Nucleus accumbens (tissue), 56 donors: Measurements from ENCODE around the gene ALG12.
A peak's percentile ranks its signal among the peaks of the same experiment; 100 is the strongest.

ENCODE experiments used
- DNase-seq, 56 donors: peaks; one replicate each; lab custom pipeline; 2025; lab: John Stamatoyannopoulos, UW

ALG12 gene

DNA sequence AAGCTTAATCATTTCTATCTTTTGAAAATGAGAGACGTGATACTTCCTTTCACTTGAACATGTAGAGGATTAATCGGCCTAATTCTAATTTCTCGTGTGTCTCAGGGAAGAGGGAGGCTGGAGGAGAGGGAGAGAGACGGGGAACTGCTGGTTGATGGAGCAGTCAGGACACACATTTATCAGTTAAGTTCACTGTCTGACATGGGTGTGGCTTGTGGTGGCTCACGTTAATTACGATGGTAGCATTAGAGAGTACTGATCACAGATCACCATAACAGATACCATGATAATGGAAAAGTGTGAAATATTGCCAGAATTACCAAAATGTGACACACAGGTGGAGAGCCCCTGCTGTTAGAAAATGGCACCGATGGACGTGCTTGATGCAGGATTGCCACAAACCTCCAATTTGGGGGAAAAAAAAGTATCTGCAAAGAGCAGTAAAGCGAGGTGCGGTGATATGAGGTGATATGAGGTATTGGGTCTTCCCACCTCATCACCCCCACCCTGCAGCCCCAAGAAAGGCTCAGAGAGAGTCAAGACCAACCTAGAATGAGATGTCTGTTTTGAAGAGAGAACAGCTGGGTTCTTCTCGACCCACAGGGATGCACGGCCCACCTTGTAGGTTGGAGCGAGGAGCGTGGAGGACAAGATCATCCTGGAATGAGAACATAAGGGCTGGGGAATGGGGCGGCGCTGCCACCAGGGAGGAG is 44.9 kb downstream of the ALG12 start:
- no peak for DNase-seq

DNA sequence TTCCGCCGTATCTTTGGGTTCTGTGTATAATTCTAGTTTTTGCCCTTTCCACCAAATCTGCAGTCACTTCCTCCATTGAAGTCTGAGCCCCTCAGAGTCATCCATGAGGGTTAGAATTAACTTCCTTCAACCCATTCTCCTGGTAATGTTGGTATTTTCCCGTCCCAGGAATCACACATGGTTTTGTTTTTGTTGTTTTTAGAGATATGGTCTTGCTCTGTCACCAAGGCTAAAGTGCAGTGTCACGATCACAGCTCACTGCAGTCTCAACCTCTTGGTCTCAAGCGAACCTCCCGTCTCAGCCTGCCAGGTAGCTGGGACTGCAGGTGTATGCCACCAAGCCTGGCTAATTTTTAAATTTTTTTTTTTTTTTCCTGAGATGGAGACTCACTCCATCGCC is 45.9 kb downstream of the ALG12 start:
- no peak for DNase-seq

DNA sequence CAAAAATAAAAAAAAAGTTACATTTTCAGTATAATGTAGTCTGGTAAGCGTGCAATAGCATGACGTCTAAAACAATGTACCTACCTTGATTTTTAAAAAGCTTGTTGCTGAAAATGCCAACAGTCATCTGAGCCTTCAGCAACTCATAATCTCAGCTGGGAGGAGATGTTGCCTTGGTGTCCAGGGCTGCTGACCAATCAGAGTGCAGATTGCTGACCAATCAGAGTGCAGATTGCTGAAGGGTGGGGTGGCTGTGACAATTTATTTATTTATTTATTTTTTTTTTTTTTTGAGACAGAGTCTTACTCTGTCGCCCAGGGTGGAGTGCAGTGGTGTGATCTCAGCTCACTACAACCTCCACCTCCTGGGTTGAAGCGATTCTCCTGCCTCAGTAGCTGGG is 46.8 kb downstream of the ALG12 start:
- no peak for DNase-seq

DNA sequence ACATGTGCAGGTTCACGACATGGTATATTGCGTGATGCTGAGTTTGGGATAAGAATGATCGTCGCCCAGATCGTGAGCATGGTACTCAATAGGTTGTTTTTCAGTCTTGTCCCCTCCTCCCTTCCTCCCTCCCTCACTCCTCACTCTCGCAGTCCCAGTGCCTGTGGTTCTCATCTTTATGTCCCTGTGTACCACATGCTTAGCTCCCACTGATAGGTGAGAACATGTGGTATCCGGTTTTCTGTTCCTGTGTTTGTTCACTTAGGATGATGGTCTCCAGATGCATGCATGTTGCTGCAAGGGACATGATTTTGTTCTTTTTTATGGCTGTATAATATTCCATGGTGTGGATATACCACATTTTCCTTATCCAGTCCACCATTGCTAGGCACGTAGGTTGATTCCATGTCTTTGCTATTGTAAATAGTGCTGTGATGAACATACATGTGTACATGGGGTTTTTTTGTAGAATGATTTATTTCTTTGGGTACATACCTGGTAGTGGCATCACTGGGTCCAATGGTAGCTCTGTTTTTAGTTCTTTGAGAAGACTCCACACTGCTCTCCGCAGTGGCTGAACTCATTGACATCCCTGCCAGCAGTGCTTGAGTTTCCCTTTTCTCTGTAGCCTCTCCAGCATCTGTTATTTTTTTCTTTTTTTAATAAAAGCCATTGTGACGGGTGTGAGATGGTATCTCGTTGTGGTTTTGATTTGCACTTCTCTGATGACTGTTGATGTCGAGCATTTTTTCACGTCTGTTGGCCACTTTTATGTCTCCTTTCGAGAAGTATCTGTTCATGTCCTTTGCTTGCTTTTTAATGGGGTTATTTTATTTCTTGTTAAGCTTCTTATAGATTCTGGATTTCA is 48.2 kb downstream of the ALG12 start:
- DNase-seq = no peak

DNA sequence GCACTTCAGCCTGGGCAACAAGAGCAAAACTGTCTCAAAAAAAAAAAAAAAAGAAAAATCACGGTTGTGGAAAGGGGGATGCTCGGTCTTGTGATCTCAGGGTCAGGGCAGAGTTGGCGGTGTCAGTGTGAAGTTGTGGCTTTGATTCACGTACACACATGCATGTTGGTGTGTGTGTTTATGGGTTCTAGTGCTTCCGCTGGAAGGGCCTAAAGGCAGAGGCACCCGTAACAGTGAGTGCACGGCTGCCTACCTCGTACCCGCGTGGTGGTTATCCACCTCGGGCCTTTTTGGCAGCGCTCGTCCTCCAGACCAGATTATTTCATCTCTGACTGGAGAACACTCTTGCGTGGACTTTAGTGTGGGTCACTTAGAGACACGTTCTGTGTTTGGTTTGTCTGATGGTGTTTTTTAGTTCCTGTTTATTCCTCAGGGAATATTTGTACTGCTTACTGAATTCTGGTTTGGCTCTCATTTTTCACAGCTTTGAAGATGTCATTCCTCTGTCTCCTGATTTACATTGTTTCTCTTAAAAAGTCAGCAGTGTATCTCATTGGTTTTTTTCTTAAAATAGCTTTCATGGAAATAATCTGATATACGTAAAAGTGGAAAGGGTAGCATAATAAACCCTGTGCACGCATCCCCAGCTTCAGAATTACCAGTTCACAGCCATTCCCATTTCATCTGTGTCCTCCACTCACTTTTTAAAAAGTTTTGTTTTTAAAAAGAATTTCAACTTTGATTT is 49.0 kb downstream of the ALG12 start:
- no peak for DNase-seq

DNA sequence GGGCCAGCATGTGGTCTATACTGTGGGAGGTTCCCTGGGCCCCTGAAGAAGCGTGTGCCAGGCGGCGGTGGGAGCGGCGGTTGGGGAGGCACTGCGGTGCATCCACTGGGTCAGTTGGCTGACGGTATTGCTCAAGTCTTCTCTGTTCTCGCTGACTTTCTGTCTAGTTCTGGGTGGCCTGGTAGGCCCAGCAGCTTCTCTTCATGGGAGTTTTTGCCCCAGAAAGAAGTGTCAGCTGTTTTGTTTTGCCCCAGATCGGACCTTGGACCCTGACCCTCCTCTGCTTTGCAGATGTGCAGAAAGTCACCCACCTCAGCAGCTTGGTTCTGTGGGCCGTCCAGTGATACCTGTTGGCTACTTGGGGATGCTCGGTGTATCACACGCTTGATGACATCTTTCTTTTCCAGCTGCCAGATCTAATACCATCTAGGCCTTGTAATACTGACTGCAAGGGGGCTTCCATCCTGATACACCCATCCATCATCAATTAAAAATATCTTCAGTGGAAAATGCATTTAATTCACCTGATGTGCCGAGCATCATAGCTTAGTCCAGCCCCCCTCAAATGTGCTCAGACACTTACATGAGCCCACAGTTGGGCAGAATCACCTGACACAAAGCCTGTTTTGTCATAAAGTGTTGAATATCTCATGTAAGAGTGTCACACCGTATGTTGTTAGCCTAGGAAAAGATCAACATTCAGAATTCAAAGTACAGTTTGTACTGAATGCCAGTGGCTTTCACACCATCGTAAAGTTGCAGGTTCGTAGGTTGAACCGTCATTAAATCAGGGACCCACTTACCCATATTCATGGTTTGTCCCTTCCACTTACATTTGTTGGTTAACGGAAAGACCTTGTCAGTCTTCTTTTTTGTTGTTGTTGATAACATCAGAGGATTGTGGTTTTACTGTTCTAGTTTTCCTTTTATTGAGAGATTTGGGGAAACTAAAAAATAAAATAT is 50.7 kb downstream of the ALG12 start:
- DNase-seq = no peak

DNA sequence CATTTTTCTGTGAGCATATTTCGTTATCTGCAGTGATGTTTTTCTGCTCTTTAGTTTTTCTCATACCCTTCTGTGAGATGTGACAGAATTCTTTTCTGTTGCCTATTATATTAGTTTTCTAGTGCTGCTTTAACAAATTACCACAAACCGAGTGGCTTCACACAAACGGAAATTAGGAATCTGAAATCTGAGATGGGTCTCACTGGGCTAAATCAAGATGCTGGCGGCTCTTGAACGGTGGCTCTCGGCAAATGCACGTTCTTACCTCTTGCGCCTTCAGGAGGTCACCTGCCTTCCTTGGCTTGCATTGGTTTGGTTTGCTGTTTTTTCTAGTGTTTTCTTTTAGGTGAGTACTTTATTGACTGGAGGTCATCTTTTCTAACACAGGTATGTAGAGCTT is 51.6 kb downstream of the ALG12 start:
- DNase-seq = no peak

DNA sequence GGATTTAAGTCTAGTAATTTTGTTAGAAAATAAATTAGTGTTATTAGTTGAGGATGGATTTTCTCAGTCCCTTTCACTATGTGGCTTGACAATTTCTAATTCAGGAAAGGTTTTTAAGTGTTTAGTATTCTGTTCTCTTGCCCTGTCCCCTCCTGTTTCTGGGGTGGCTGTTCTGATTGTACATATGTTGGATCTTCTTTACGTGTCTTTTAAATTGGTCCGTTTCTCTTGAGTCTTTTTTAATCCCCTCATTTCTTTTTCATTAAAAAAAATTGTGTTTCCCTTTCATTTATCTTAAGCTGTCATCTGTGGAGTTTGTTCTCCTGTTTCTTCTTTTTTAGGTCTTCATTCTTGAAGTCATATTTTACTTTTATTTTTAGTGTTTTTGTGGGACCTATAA is 52.1 kb downstream of the ALG12 start:
- no peak for DNase-seq

DNA sequence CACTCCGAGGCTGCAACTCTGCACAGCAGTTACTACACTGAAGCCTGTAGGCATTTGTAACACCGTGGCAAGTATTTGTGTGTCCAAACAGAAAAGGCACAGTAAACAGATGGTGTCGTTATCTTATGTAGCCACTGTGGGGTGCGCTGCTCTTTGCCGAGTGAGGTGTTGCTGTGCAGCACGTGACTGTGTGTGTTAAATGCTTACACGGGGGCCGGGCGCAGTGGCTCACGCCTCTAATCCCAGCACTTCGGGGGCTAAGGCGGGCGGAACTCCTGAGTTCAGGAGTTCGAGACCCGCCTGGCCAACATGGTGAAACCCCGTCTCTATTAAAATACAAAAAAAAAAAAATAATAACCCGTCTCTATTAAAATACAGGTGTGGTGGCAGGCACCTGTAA is 53.1 kb downstream of the ALG12 start:
- DNase-seq = no peak

DNA sequence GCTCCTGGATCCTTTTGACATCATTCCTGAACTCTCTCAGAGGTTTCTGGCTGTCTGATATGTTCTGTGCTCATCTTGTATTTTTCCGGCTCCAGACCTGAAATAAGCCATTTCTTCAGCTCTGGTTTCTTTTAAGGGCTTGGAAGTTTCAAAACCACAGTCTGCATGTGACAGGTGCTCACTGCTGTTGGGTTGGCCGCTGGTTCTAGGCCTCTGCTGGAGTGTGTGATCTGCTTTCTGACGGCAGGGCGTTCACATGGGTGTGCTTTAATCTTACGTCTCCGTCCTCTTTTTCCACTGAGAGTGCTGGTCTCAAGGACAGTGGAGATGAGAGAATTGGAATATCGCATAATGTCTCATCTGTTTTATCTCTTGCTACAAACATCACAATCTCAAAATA is 54.3 kb downstream of the ALG12 start:
- no peak for DNase-seq

DNA sequence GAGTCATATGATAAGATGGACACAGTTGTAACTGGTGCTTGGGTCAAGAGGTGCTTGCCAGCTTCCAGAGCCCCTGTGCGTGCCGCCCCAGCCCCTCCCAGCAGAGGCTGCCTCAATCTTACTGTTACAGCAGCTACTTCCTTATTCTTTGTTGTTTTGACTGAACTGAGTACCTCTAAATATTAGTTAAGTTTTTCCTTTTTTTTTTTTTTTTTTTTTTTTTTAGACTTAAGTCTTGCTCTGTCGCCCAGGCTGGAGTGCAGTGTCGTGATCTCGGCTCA is 55.8 kb downstream of the ALG12 start:
- DNase-seq = no peak

DNA sequence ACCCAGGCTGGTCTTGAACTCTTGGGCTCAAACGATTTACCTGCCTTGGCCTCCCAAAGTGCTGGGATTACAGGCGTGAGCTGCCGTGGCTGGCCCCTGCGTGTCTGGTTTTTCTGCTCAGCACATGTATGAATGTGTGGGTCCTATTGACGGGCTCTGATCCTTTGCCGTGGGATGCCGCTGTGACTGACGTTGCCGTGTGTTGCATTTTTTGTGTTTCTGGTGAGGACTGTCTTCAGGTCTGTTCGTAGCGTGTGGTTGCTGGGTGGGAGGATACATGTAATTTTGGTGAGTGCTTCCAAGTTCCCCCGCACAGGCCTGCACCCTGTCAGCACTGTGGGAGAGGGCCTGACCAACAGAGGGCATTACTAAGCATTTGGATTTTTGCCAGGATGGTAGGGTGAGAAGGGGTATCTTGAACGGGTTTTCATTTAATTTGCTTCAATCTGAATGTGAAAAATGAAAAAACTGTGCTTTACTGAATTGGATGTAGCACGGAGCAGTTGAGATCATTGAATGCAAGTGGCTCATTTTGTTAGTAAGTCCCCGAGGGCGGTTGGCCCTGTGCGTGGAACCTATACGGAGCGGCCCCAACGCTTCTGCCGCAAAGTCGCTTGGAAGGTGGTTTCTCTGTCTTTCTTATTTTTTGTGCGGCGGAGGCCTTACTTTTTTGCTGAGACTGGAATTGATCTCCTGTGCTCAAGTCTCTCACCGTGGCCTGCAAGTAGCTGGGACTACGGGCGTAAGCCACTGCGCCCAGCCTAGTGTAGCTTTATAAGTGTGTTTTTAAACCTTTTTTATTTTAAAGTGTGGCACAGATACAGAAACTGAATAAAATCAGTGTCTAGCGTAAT is 56.4 kb downstream of the ALG12 start:
- no peak for DNase-seq

DNA sequence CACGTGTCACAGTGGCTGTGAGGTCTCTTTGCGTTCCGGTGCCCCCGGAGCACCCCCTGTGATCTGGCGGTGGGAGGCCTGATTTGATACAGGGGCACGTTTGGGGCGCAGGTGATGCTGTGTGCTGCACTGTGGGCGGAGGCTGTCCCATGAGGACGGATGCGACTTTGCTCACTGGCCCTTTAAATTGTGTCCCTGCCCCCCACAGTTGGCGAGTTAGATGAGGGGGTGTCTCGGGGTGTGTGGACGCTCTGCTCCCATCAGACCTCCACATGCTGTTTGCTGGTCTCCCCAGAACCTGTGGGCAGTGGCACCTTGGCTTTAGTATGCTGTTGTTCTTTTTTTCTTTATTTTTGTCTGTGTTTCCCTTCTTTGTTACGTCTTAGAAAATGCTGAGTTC is 59.4 kb downstream of the ALG12 start:
- no peak for DNase-seq

DNA sequence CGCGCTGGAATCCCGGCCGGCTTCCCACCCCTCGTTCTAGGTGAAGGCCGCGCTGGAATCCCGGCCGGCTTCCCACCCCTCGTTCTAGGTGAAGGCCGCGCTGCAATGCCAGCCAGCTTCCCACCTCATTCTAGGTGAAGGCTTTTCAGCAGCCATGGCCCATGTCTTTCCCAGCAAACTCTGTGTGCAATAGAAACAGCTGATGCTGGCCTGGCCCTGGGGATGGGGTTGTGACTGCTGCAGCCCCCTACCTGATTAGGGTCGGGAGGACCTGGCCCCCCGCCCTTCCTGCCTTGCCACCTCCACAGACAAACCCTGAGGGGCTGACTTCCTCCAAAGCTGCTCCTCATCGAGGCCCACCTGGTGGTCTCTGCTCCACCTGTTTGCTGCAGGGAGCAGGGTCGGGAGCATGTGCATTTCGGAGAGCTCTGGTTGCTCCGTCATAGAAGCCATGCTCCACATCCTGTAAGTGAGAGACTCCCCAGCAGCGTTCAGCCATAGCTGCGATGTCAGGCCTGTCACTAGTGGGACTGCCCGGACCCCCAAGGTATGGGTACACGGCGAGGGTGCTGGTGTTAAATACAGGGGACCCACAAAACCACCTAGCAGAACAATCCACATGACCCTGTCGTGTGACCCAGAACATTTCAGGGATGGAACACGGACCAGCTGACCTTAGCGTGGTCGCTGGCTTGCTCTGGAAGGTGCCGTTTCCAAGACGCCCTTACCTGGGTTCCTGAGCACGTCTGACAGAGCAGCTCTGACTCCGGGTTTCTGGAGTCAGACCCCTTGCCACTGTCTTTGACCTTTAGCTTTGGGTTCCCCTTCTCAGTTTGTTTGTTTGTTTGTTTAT is 61.2 kb downstream of the ALG12 start:
- no peak for DNase-seq

DNA sequence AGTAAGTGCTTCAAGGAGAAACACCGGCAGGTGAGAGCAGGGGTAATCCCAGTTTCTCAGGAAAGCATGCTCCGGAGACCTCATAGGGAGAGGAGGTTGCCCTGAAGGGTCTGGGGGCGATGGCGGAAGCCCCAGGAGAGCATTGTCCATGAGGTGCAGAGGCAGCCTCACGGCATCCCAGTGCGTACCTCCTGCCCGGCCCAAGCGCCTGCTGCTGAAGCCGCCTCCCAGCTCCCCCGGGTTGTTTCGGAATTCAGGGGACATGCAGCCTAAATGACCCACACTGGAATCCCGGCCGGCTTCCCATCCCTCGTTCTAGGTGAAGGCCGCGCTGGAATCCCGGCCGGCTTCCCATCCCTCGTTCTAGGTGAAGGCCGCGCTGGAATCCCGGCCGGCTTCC is 61.9 kb downstream of the ALG12 start:
- no peak for DNase-seq

DNA sequence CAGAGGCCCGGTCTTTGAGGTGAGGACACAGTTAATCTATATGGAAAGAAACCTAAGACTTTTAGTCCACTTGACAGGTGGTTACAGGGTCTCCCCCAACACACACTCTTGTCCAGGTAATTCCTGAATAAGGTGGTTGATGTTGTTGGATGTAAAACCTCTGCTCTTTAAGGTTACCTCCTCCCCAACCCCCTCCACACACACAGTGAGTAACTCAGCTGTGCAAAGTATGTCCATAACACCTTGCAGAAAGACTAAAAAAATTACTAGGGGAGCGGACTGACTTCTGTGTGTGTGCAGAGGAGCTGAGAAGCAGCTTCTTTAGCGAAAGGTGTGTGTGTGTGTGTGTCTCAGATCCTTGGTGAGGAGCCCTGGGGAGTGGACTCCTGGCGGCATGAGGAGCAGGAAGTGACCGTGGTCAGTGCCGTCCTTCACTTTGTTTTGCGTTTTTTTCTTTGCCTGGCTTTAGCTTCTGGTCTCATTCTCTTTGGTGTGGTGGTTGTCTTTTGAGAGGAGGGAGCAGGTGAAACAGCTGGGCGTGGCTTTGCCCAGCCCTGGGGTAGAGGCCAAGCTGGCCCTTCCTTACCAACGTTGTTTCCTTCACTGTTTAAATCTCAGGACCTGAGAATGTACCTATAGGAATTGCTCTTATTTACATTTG is 62.9 kb downstream of the ALG12 start:
- no peak for DNase-seq

DNA sequence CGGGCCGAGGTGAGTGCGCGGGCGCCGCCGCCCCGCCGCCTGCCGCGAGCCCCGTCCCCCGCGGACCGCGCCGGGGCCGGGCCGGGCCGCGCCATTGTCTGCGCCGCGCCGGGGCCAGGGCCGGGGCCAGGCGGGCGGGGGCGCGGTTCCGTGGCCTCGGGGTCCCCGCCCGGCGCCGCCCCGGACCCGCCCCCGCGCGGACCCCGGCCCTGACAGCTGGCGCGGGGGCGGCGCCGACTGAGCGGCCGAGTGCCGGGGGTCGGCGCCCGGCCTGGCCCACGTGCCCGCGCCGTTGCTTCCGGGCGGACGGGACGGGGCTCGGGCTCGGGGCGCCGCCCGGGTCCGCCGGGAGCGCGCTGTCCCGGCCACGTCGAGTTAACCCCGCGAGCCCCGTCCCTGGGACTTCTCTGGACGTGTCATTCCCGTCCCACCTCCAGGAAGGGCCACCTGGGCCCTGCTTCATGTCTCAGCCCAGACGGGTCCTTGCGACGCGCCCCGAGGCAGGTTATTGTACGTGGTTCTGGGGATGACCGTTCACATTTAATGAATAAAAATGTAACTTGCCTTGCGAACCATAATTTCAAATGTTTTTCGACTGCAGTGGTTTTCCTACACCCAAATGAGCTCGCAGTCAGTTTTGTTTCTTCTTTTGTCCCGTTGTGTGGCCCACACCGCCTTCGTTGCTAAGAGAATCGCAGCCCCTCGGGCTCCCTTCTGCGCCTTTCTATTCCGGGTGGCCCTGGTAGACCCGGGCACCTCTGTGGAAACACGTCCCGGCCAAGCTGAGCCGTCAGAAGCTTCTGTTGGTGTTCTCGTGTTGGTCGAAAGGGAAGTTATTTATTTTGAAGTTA is 64.0 kb downstream of the ALG12 start:
- peak in 12 of 56 donors; percentile 6 to 46 (median 21) for DNase-seq
